HG03097 (cell line): Measurements from ENCODE around the gene FLVCR2.

Source experiments
- ATAC-seq: cut with Tn5 transposase; IDR thresholded peaks from one replicate; pipeline ENCODE4 v1.9.1; 2021; ENCODE audit not compliant: unreplicated experiment, low FRiP score

FLVCR2 gene, protein sequence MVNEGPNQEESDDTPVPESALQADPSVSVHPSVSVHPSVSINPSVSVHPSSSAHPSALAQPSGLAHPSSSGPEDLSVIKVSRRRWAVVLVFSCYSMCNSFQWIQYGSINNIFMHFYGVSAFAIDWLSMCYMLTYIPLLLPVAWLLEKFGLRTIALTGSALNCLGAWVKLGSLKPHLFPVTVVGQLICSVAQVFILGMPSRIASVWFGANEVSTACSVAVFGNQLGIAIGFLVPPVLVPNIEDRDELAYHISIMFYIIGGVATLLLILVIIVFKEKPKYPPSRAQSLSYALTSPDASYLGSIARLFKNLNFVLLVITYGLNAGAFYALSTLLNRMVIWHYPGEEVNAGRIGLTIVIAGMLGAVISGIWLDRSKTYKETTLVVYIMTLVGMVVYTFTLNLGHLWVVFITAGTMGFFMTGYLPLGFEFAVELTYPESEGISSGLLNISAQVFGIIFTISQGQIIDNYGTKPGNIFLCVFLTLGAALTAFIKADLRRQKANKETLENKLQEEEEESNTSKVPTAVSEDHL

GRCh38 chr14:75578102-75578785 is at the start of gene FLVCR2:
Gene FLVCR2, plus strand, starts transcription at chr14:75578620. Its CDS starts 353 bp downstream, at chr14:75578973.
- no peak for ATAC-seq

- no peak for ATAC-seq
Measured at GRCh38 chr14:75531256-75531655, 47.2 kb upstream of the FLVCR2 start.

DNA sequence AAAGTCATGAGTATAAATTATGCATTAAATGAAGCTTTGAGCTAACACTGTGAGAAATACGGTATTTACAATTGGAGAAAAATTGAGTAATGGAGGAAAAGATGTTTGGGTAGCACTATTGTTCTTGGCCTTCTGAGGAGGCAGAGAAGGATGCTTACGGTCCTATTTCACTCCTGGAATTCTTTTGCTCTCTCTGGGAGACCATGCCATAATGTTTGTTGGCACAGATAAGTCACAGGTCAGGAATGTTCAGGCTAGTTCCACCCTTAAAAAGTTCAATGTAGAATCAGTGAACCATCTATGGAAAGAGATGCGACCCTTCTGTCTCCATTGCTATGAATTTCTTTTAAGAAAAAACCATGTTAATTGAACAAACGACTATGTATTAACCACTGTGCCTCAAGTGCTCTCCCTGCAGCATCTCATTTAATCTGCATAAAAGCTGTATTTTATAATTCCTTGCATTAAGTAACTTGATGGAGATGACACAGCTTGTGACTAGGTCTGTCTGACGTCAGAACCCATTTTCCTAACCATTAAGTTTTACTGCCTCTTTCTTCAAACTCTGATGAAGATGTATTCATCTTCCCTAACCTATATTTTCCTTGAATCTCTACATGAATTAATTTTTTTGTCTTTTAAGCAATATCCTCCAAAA is 46.6 kb upstream of the FLVCR2 start:
- no peak for ATAC-seq

GRCh38 chr14:75533791-75534555 is 44.4 kb upstream of the FLVCR2 start:
- no peak for ATAC-seq

DNA sequence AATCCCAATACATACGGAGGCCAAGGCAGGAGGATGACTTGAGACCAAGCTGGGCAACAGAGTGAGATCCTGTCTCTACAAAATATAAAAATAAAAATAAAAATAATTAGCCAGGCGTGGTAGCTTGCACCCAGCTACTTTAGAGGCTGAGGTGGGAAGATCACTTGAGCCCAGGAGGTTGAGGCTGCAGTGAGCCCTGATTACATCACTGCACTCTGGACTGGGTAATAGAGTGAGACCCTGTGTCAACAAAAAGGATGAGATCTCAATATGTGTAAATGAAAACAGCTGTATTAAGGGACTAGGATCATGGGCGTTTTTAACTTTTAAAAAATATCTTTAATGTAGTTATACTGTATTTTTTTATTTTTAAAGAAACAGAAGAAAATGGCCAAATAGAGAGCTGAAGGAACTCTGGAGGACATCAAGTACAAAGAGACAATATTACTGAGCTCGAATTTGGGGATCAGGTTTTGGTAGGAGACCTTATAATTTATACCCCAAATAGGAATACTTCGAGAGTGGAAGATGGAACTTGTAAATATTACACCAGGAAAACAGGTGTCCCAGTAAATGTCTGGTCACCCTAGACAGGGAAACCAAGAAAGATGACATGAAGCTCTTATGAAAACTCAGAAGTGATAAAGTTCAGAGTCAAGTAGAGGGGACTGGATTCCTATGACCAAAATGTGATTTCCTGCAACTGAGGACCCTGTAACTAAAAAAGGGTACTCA is 43.1 kb upstream of the FLVCR2 start:
- ATAC-seq, result no peak

- ATAC-seq, result no peak
Measured at GRCh38 chr14:75537071-75537470, 41.3 kb upstream of the FLVCR2 start.

DNA sequence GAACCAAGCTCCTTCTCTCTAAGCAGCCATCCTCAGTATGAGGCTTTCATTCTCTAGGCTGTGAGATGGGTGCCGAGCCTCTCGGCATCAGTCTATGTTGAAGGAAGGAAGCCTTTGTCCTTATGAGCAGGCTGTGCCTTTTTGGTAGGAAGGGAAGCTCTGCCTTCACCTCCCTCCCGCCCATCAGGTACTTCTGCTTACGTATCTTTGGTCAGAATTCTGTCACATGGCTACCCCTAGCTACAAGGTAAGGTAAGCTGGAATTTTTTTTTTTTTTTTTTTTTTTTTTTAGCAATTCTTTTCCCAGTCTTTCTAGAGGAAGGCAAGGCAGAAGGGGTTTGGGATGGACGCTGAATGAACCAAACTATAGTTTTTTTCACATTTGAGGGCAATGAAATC is 39.3 kb upstream of the FLVCR2 start:
- ATAC-seq, result no peak

- no peak for ATAC-seq
Measured at GRCh38 chr14:75539561-75540478, 38.6 kb upstream of the FLVCR2 start.

DNA sequence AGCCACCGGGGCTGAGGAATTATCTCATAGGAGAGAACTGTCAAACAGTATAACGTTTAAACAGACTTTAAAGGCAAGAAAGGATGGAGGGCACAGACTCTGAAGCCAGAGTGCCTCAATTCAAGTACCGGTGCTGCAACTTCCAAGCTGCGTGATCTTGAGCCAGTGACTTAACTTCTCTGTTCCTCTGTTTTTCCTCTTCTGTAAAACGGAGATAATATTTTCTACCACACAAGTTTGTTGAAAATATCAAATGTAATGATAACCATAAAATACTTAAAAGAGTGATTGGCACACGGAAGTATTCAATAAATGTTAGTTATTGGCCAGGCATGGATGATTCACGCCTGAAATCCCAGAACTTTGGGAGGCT is 38.0 kb upstream of the FLVCR2 start:
- no peak for ATAC-seq

DNA sequence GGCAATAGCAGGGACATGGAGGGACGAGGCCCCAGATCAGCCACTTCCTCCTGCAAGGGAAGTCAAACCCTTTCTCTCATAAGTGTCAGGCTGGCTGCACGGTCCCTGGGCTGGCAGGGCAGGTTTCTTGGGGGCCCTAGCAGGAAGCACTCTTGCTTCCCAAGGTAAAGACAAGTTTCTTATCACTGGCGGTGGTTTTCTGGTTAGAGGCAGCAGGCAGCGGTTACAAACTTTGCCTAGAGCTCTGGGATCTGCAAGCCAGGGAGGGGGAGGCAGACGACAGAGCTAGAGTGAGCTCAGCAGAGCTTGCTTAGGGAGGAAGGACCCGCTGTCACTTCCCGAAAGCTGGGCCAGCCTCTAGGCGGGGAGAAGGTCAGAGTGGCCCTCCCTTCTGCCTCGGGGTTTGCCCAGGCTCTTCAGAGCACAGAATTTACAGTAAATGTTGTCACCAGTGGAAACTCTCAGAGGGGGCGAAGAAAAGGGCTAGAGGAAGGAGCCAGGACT is 35.8 kb upstream of the FLVCR2 start:
- peak; percentile 42 for ATAC-seq

DNA sequence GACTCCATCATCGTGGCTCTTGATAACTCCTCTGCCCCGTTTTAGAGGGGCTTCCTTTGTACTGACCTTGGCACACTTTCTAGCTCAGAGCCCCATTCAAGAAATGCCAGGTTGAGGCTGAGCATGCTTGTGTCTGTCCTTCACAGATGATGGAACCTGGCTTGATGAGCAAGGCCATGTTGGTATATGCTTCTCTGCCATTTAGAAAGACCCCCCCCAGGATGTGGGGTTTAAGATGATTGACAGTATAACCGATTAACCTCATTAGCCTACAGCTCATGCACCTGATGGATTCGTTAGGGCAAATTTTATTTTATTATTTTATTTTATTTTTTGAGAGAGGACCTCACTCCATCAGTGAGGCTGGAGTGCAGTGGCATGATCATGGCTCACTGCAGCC is 35.2 kb upstream of the FLVCR2 start:
- no peak for ATAC-seq

DNA sequence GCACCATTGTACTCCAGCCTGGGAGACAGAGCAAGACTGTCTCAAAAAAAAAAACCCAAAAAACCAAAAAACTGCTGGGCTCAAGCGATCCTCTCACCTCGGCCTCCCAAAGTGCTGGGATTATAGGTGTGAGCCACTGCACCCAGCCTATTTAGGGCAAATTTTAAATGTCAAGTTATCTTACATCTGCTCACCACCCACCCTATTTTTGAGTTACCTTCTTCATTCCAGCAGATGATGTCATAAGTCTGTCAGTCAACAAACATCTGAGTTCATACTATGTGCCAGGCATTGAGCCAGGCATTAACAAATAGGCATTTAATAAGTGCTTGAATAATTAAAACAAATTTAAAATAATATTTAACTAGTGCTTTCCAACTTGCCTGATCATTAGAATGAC is 34.6 kb upstream of the FLVCR2 start:
- ATAC-seq, result no peak

DNA sequence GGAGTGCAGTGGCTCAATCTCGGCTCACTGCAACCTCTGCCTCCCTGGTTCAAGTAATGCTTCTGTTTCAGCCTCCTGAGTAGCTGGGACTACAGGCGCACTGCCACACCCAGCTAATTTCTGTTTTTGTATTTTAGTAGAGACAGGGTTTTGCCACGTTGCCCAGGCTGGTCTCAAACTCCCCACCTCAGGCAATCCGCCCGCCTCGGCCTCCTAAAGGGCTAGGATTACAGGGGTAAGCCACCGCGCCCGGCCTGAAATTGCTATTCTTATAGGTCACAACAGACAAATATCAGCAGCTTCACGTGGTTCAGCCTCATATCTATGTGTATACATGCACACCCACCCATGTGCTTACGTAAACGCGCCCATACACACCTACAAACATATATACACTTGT is 32.5 kb upstream of the FLVCR2 start:
- no peak for ATAC-seq

- no peak for ATAC-seq
Measured at GRCh38 chr14:75547552-75548250, 30.7 kb upstream of the FLVCR2 start.

- no peak for ATAC-seq
Measured at GRCh38 chr14:75548544-75548943, 29.9 kb upstream of the FLVCR2 start.

DNA sequence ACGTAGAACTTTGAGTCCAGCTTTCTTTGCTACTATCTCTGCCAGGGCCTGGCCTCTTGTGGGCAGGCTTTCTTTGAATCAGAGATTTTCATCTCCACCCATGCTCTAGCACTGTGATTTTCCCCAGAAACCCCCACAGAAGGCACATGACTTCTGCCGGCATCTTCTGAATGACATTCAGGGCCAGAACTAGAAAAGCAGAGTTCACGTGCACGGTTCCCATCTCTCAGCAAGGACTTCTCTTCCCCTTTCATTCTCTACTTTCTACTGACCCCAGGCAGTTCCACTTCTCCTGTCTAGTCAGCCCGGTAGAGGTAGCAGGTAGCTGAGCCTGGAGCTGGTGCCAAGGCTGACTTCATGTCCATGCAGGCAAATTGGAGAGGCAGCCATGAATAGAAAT is 29.3 kb upstream of the FLVCR2 start:
- peak; percentile 45 for ATAC-seq

- ATAC-seq, result no peak
Measured at GRCh38 chr14:75551021-75551420, 27.4 kb upstream of the FLVCR2 start.

DNA sequence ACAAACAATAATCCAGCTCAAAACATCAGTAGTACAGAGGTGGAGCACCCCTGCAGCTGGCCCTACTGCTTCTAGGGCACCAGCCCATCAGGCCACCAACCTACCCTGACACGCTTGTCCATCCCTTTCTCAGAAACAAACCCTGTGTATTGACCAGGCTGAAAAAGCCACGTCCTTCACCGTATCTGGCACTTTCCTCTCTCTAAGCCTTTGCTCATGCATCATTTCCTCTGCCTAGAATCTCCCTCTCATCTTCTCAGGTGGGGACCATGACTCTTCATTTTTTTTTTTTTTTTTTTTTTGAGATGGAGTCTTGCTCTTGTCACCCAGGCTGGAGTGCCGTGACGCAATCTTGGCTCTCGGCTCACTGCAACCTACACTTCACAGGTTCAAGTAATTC is 25.3 kb upstream of the FLVCR2 start:
- no peak for ATAC-seq
